A673 (cell line): ENCODE data around the gene GLYATL1B.

Experiments
- EZH2 ChIP-seq: fragments of 200-600 bp; sonication (generic); IDR thresholded peaks from 2 replicates; pipeline ENCODE4 v1.6.1; 2017; ENCODE audit warnings: borderline replicate concordance, low read depth, mild to moderate bottlenecking, mixed read lengths, antibody characterized with exemption, low read length; ENCODE audit not compliant: poor library complexity, severe bottlenecking
- TF ChIP-seq, protein P1 (sequence below): fragments of 300-800, 200-600 bp; sonication (generic); conservative IDR thresholded peaks from 2 replicates; pipeline ENCODE4 v1.5.1; 2017; ENCODE audit warnings: low read depth, mild to moderate bottlenecking, antibody characterized with exemption, low read length, moderate library complexity, mixed read lengths

GRCh38 chr11:59114344-59114743 is 28.2 kb downstream of the GLYATL1B start:
- TF ChIP-seq, protein P1, sequence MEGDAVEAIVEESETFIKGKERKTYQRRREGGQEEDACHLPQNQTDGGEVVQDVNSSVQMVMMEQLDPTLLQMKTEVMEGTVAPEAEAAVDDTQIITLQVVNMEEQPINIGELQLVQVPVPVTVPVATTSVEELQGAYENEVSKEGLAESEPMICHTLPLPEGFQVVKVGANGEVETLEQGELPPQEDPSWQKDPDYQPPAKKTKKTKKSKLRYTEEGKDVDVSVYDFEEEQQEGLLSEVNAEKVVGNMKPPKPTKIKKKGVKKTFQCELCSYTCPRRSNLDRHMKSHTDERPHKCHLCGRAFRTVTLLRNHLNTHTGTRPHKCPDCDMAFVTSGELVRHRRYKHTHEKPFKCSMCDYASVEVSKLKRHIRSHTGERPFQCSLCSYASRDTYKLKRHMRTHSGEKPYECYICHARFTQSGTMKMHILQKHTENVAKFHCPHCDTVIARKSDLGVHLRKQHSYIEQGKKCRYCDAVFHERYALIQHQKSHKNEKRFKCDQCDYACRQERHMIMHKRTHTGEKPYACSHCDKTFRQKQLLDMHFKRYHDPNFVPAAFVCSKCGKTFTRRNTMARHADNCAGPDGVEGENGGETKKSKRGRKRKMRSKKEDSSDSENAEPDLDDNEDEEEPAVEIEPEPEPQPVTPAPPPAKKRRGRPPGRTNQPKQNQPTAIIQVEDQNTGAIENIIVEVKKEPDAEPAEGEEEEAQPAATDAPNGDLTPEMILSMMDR: no peak
- no peak for TF ChIP-seq EZH2
